ENCODE measurements around the gene CFL1. TPM values are rescaled to one million over a fixed set of nuclear protein-coding genes. Genes with fewer than 3 reads are reported as not detected.

The CFL1 gene
- total and polyA plus RNA-seq, 7 donors: 428 to 2,165 (median 506) TPM

DNA sequence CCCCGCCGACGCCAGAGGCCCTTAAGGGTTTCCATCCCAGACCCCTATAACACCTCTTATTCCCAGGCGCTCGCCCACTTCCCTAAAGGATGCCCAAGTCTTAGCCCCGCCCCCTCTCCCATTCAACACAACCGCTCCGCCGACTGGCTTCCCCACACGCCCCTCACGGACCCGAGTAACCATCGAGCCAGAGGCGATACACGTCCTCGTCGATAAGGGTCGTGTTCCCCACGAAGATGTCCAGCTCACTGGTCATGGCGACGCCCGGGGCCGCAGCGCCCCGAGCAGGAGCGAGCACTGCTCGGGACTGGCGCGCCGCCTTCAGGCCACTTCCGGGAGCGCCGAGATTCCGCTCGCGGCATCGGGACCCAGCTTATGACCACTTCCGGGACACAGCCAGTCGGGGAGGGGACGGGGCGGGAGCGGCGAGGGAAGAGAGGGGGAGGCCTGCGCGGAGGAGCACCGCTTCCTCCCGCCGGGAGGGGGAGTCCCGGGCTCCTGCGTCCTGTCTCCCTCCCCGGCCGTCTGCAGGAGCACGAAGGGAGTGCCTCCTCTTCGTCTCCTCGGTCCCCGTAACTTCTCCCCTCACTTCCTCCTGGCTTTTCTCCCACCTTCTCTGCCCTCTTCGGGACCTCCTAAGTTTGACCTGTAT is 30.3 kb upstream of the CFL1 start, which contains the start of gene FIBP:
FIBP (minus strand) TSS at position 309 of the 652 bp plus-strand sequence; CDS start at position 256, 53 bp downstream.
- TF ChIP-seq POLR2A (IDR thresholded peaks at IDR 0.05) (peak; percentile 90 to 92), EP300 (IDR thresholded peaks at IDR 0.05) (no peak), POLR2AphosphoS5 (IDR thresholded peaks at IDR 0.05) (peak; percentile 90 to 98 (median 95))
- TF ChIP-seq, protein P1, sequence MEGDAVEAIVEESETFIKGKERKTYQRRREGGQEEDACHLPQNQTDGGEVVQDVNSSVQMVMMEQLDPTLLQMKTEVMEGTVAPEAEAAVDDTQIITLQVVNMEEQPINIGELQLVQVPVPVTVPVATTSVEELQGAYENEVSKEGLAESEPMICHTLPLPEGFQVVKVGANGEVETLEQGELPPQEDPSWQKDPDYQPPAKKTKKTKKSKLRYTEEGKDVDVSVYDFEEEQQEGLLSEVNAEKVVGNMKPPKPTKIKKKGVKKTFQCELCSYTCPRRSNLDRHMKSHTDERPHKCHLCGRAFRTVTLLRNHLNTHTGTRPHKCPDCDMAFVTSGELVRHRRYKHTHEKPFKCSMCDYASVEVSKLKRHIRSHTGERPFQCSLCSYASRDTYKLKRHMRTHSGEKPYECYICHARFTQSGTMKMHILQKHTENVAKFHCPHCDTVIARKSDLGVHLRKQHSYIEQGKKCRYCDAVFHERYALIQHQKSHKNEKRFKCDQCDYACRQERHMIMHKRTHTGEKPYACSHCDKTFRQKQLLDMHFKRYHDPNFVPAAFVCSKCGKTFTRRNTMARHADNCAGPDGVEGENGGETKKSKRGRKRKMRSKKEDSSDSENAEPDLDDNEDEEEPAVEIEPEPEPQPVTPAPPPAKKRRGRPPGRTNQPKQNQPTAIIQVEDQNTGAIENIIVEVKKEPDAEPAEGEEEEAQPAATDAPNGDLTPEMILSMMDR (IDR thresholded peaks at IDR 0.05): peak; percentile 85 to 99 (median 91)
- Histone ChIP-seq H3K36me3 (peaks cover 4 to 29% (median 9%) of the 10 kb centered on the region in 4 donors), H3K4me1 (peaks cover 0 to 71% (median 62%) of the 10 kb centered on the region in 4 donors), H3K4me3 (peak within 1 kb of the TSS; percentile 53 to 75 (median 62)), H3K27ac (peak within 1 kb of the TSS; percentile 95 to 98 (median 97)), H3K27me3 (no peaks in the 10 kb centered on the region), H3K9me3 (no peaks in the 10 kb centered on the region)
- WGBS, 2 donors: 0 to 1% methylated on average over 57 of the region's 57 CpGs
- intact Hi-C loops (cut with DNase I): loop anchor here (1.0 to 5.0 kb wide), 3 partner anchors 30 to 114 kb away; partner anchors contain the start of genes BANF1, CFL1, EIF1AD and SART1
- peak; percentile 99 for DNase-seq

DNA sequence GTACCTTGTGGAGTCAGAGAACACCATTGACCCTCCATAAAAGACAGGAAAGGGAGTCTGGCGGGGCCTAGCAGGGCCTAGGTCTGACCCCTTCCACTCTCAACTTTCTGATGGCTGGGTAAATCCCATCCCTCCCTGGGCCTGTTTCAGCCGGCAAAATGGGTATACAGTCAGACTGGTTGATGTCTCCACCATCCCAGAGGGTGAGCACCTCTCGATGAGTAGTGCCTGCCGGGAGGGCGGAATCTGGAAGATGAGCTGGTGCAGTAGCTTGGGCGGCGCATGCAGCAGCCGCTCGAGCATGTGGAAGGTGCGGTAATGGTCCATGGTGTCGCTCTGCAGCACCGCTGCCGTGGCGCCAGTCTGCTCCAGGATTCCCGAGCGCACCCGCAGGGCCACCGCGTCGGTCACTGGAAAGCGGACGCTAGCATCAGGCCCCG is 29.8 kb upstream of the CFL1 start:
- DNase-seq: no peak
- Histone ChIP-seq H3K36me3 (peaks cover 4 to 35% (median 12%) of the 10 kb centered on the region in 4 donors), H3K27ac (peak overlapping the region; percentile 95 to 98 (median 97)), H3K9me3 (no peaks in the 10 kb centered on the region), H3K4me1 (peaks cover 0 to 66% (median 57%) of the 10 kb centered on the region in 4 donors), H3K4me3 (peak overlapping the region; percentile 53 to 75 (median 62)), H3K27me3 (no peaks in the 10 kb centered on the region)
- 3 to 7% methylated on average over 23 of the region's 23 CpGs for WGBS, 2 donors
- TF ChIP-seq EP300 (IDR thresholded peaks at IDR 0.05) (no peak), POLR2AphosphoS5 (IDR thresholded peaks at IDR 0.05) (no peak), POLR2A (IDR thresholded peaks at IDR 0.05) (no peak)
- TF ChIP-seq, protein P1 (IDR thresholded peaks at IDR 0.05): no peak
- intact Hi-C loops (cut with DNase I): loop anchor here (1.0 to 5.0 kb wide), 3 partner anchors 29 to 115 kb away; partner anchors contain the start of genes BANF1, CFL1, EIF1AD and SART1

DNA sequence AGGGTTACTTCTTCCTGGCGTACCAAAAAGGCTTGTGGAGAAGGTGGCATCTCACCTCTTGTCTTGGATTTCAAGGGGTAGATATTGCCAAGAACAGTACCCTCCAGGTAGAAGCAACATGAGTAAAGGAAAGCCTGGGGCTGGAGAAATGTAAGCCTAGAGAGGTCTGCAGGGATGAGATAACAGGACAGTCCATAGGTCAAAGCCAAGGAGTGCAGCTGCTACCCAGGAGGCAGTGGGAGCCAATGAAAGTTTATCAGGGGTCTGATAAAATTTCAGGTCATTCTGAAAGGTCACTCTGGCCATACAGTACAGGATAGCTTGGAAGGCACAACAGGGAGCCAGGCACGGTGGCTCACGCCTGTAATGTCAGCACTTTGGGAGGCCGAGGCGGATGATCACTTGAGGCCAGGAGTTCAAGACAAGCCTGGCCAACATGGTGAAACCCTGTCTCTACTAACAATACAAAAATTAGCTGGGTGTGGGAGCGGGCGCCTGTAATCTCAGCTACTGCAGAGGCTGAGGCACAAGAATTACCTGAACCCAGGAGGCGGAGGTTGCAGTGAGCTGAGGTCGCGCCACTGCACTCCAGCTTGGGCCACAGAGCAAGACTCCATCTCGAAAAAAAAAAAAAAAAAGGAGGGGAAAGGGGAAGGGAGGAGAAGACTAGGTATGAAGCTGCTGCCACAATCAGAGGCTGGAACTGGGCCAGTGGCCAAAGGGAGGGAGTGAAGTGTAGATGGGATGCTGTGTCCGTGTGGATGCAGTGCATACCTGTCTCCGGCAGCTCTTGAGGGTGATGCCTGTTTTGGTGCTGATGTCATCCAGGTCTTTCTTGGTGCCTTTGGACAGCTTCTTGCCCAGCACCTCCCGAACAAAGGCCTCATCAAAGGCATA is 29.1 kb upstream of the CFL1 start:
- Histone ChIP-seq H3K27me3 (no peaks in the 10 kb centered on the region), H3K4me1 (peaks cover 0 to 59% (median 50%) of the 10 kb centered on the region in 4 donors), H3K27ac (peak overlapping the region; percentile 95 to 98 (median 97)), H3K36me3 (peaks cover 4 to 41% (median 15%) of the 10 kb centered on the region in 4 donors), H3K4me3 (peak overlapping the region in 3 of 4 donors; percentile 60 to 75 (median 65)), H3K9me3 (no peaks in the 10 kb centered on the region)
- WGBS, 2 donors: 80 to 83% methylated on average over 14 of the region's 14 CpGs
- no peak for DNase-seq
- intact Hi-C loops (cut with DNase I): loop anchor here (5.0 kb wide), 1 partner anchor 115 kb away; the partner anchor contains the start of genes BANF1 and EIF1AD
- TF ChIP-seq EP300 (IDR thresholded peaks at IDR 0.05) (no peak), POLR2A (IDR thresholded peaks at IDR 0.05) (no peak), POLR2AphosphoS5 (IDR thresholded peaks at IDR 0.05) (no peak)
- TF ChIP-seq, protein P1 (IDR thresholded peaks at IDR 0.05): no peak

- Histone ChIP-seq H3K4me3 (no peak overlapping the region), H3K4me1 (peaks cover 0 to 48% (median 40%) of the 10 kb centered on the region in 4 donors), H3K27ac (peak overlapping the region in 1 of 4 donors; percentile 52), H3K27me3 (no peaks in the 10 kb centered on the region), H3K9me3 (no peaks in the 10 kb centered on the region), H3K36me3 (peaks cover 4 to 45% (median 15%) of the 10 kb centered on the region in 4 donors)
- no peak for DNase-seq
- intact Hi-C loops (cut with DNase I): loop anchor here (5.0 kb wide), 1 partner anchor 116 kb away; the partner anchor contains the start of genes BANF1 and EIF1AD
- WGBS, 2 donors: 81 to 90% methylated on average over 12 of the region's 12 CpGs
- no peak for TF ChIP-seq EP300 (IDR thresholded peaks at IDR 0.05)
- no peak for TF ChIP-seq POLR2A (IDR thresholded peaks at IDR 0.05)
- no peak for TF ChIP-seq POLR2AphosphoS5 (IDR thresholded peaks at IDR 0.05)
- TF ChIP-seq, protein P1 (IDR thresholded peaks at IDR 0.05): no peak
Measured at GRCh38 chr11:65885808-65886536, 28.0 kb upstream of the CFL1 start.

Measured in sigmoid colon (tissue), 7 donors.